Measurements from ENCODE around the gene CACNA1S.

Gene CACNA1S

DNA sequence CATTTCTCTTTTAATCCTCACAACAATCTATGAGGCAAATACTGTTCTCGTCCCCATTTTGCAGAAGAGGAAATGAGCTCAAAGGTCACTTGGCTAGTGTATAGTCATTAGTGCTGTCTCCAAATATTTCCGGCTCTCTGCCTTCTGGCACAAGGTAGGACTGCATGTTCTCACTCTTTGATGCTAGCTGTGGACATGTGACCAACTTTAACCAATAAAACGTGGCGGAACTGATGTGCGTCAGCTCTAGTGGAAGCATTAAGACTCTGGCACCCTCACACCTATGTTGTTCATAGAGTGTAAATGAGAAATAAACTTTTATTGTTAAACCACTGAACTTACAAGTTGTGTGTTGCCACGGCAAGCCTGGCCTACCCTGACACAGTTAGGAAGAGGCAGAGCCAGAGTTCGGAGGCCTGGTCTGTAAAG lies 83.8 kb downstream of the CACNA1S start:
- Histone ChIP-seq H3K4me1 (ENCODE audit: control insufficient read depth in 2 of 2, insufficient read depth in 1 of 2, low read depth in 1 of 2, low read length in 2 of 2) (peaks cover 8 to 19% of the 10 kb centered on the region in 2 donors), H2AK5ac (ENCODE audit: low read depth, low read length) (no peak overlapping the region), H3K14ac (ENCODE audit: low read length) (no peak overlapping the region), H2BK15ac (ENCODE audit: low read length) (no peak overlapping the region), H3K4me3 (ENCODE audit: low read length in 2 of 2) (no peak overlapping the region), H3K23ac (ENCODE audit: low read depth, low read length, poor library complexity) (no peak overlapping the region), H3K27ac (replicated peaks; ENCODE audit: low read length) (no peak overlapping the region), H4K8ac (ENCODE audit: low read depth, low read length) (no peak overlapping the region), H2AFZ (ENCODE audit: low read length) (no peak overlapping the region), H3K4ac (ENCODE audit: low read length) (no peak overlapping the region), H2BK5ac (ENCODE audit: low read length) (no peak overlapping the region), H3K36me3 (replicated peaks in 1 of 2; ENCODE audit: control insufficient read depth in 2 of 2, insufficient read depth in 2 of 2, low read length in 2 of 2) (no peaks in the 10 kb centered on the region), H4K91ac (ENCODE audit: low read depth, low read length, poor library complexity) (no peak overlapping the region), H3K9ac (ENCODE audit: low read depth, low read length, poor library complexity) (no peak overlapping the region), H3K18ac (ENCODE audit: low read length) (no peak overlapping the region), H3K27me3 (ENCODE audit: control insufficient read depth in 3 of 3, insufficient read depth in 3 of 3, low read depth in 1 of 3, low read length in 3 of 3) (no peaks in the 10 kb centered on the region), H3K4me2 (ENCODE audit: insufficient read depth, low read length, poor library complexity, severe bottlenecking) (no peak overlapping the region), H3K9me3 (replicated peaks in 1 of 2; ENCODE audit: control insufficient read depth in 2 of 2, insufficient read depth in 1 of 2, low read depth in 1 of 2, low read length in 2 of 2) (no peaks in the 10 kb centered on the region), H2BK120ac (ENCODE audit: low read depth, low read length) (no peak overlapping the region), H3K79me1 (ENCODE audit: low read depth, low read length) (no peaks in the 10 kb centered on the region), H2BK12ac (ENCODE audit: low read length) (no peak overlapping the region)
- no peak for DNase-seq (ENCODE audit: low spot score)
- WGBS, 2 donors (ENCODE audit: extremely low coverage in 2 of 2, insufficient read length in 2 of 2, insufficient replicate concordance in 1 of 2), result no CpG with 5 or more reads among the region's 7 CpGs

DNA sequence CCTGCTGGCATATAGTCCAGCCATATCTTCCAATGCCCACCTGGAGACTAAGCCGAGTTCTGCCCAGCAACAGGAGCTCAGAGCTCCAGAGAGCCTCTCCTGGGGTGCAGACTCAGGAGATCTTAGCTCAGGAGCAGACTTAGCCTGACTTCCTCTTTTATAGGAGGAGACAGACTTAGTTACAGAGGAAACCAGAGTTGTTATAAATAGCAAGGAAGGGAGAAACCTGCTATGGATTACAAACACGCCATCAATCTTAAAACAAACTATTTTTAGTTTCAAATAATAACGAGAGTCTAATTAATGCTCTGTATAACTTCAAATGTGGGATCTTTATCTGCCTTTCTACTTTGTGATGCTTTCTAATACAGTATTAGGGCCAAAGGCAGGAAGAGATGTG lies 85.4 kb downstream of the CACNA1S start:
- no peak overlapping the region for H4K8ac ChIP-seq (ENCODE audit: low read depth, low read length)
- H4K91ac ChIP-seq (ENCODE audit: low read depth, low read length, poor library complexity), result no peak overlapping the region
- no CpG with 5 or more reads among the region's 3 CpGs for WGBS, 2 donors (ENCODE audit: extremely low coverage in 2 of 2, insufficient read length in 2 of 2, insufficient replicate concordance in 1 of 2)
- H2AK5ac ChIP-seq (ENCODE audit: low read depth, low read length), result no peak overlapping the region
- no peak overlapping the region for H3K23ac ChIP-seq (ENCODE audit: low read depth, low read length, poor library complexity)
- H3K18ac ChIP-seq (ENCODE audit: low read length), result no peak overlapping the region
- H3K79me1 ChIP-seq (ENCODE audit: low read depth, low read length), result no peaks in the 10 kb centered on the region
- no peak overlapping the region for H3K4ac ChIP-seq (ENCODE audit: low read length)
- H3K4me3 ChIP-seq (ENCODE audit: low read length in 2 of 2), result no peak overlapping the region
- H3K27me3 ChIP-seq (ENCODE audit: control insufficient read depth in 3 of 3, insufficient read depth in 3 of 3, low read depth in 1 of 3, low read length in 3 of 3), result peaks cover 0 to 6% (median 0%) of the 10 kb centered on the region in 3 experiments
- no peak overlapping the region for H2BK15ac ChIP-seq (ENCODE audit: low read length)
- no peak overlapping the region for H2BK12ac ChIP-seq (ENCODE audit: low read length)
- H3K9ac ChIP-seq (ENCODE audit: low read depth, low read length, poor library complexity), result no peak overlapping the region
- peaks cover 17 to 25% of the 10 kb centered on the region in 2 donors for H3K4me1 ChIP-seq (ENCODE audit: control insufficient read depth in 2 of 2, insufficient read depth in 1 of 2, low read depth in 1 of 2, low read length in 2 of 2)
- no peak overlapping the region for H3K27ac ChIP-seq (replicated peaks; ENCODE audit: low read length)
- DNase-seq (ENCODE audit: low spot score), result no peak
- no peak overlapping the region for H3K4me2 ChIP-seq (ENCODE audit: insufficient read depth, low read length, poor library complexity, severe bottlenecking)
- no peaks in the 10 kb centered on the region for H3K36me3 ChIP-seq (replicated peaks in 1 of 2; ENCODE audit: control insufficient read depth in 2 of 2, insufficient read depth in 2 of 2, low read length in 2 of 2)
- H2BK5ac ChIP-seq (ENCODE audit: low read length), result no peak overlapping the region
- H3K14ac ChIP-seq (ENCODE audit: low read length), result no peak overlapping the region
- no peaks in the 10 kb centered on the region for H3K9me3 ChIP-seq (replicated peaks in 1 of 2; ENCODE audit: control insufficient read depth in 2 of 2, insufficient read depth in 1 of 2, low read depth in 1 of 2, low read length in 2 of 2)
- H2BK120ac ChIP-seq (ENCODE audit: low read depth, low read length), result no peak overlapping the region
- no peak overlapping the region for H2AFZ ChIP-seq (ENCODE audit: low read length)

DNA sequence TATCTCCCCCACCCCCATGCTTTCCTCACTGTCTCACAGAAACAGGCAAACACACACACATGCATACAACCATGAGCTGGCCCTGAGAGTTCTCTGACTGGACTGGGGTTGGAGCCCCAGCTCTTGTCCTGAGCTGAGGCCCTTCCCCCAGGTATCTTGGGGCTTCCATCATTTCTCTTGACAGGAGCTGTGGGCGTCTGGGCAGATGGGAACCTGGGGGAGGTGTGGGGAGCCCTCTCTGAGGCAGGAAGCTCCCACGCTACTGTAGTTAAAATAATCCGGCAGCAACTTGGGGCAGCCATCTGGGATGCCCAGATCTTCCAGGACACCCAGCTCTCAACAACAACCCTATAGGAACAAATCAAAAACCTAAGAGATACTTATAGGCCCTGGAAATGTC lies 86.0 kb downstream of the CACNA1S start:
- Histone ChIP-seq H3K9me3 (replicated peaks in 1 of 2; ENCODE audit: control insufficient read depth in 2 of 2, insufficient read depth in 1 of 2, low read depth in 1 of 2, low read length in 2 of 2) (no peaks in the 10 kb centered on the region), H3K4me1 (ENCODE audit: control insufficient read depth in 2 of 2, insufficient read depth in 1 of 2, low read depth in 1 of 2, low read length in 2 of 2) (peaks cover 23 to 31% of the 10 kb centered on the region in 2 donors), H4K91ac (ENCODE audit: low read depth, low read length, poor library complexity) (no peak overlapping the region), H2BK5ac (ENCODE audit: low read length) (no peak overlapping the region), H3K27ac (replicated peaks; ENCODE audit: low read length) (no peak overlapping the region), H3K14ac (ENCODE audit: low read length) (no peak overlapping the region), H3K4me3 (ENCODE audit: low read length in 2 of 2) (no peak overlapping the region), H3K9ac (ENCODE audit: low read depth, low read length, poor library complexity) (no peak overlapping the region), H4K8ac (ENCODE audit: low read depth, low read length) (no peak overlapping the region), H3K4me2 (ENCODE audit: insufficient read depth, low read length, poor library complexity, severe bottlenecking) (no peak overlapping the region), H3K36me3 (replicated peaks in 1 of 2; ENCODE audit: control insufficient read depth in 2 of 2, insufficient read depth in 2 of 2, low read length in 2 of 2) (no peaks in the 10 kb centered on the region), H3K27me3 (ENCODE audit: control insufficient read depth in 3 of 3, insufficient read depth in 3 of 3, low read depth in 1 of 3, low read length in 3 of 3) (peaks cover 0 to 6% (median 0%) of the 10 kb centered on the region in 3 experiments), H2BK120ac (ENCODE audit: low read depth, low read length) (no peak overlapping the region), H2AK5ac (ENCODE audit: low read depth, low read length) (no peak overlapping the region), H3K18ac (ENCODE audit: low read length) (no peak overlapping the region), H3K23ac (ENCODE audit: low read depth, low read length, poor library complexity) (no peak overlapping the region), H3K4ac (ENCODE audit: low read length) (no peak overlapping the region), H2BK12ac (ENCODE audit: low read length) (no peak overlapping the region), H2AFZ (ENCODE audit: low read length) (no peak overlapping the region), H2BK15ac (ENCODE audit: low read length) (no peak overlapping the region), H3K79me1 (ENCODE audit: low read depth, low read length) (no peaks in the 10 kb centered on the region)
- no peak for DNase-seq (ENCODE audit: low spot score)
- no CpG with 5 or more reads among the region's 3 CpGs for whole genome bisulfite sequencing, 2 donors (ENCODE audit: extremely low coverage in 2 of 2, insufficient read length in 2 of 2, insufficient replicate concordance in 1 of 2)

DNA sequence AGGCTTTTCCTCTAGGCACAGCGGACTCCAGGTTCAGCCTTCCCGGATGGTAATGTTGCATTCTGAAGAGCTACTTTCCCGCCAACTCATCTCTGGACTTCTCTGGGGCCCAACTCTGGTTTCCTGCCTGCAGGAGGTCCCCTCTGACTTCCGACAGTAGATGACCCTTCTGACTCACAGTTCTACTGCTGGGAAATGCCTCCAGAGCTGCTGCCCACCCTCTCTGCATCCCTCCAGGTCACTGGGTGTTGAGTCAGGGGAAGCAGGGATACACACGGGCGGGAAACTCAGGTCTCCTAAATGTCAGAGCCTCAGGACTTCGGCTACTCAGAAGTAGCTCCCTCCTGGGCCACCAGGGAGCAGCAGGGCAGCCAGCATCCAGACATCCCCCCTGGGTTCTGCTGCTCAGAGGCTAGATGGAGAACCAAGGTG lies 86.6 kb downstream of the CACNA1S start:
- no peak for DNase-seq (ENCODE audit: low spot score)
- H3K9me3 ChIP-seq (replicated peaks in 1 of 2; ENCODE audit: control insufficient read depth in 2 of 2, insufficient read depth in 1 of 2, low read depth in 1 of 2, low read length in 2 of 2), result no peaks in the 10 kb centered on the region
- H3K36me3 ChIP-seq (replicated peaks in 1 of 2; ENCODE audit: control insufficient read depth in 2 of 2, insufficient read depth in 2 of 2, low read length in 2 of 2), result no peaks in the 10 kb centered on the region
- no peak overlapping the region for H4K91ac ChIP-seq (ENCODE audit: low read depth, low read length, poor library complexity)
- no peak overlapping the region for H2BK12ac ChIP-seq (ENCODE audit: low read length)
- no peak overlapping the region for H3K23ac ChIP-seq (ENCODE audit: low read depth, low read length, poor library complexity)
- no peak overlapping the region for H3K4me3 ChIP-seq (ENCODE audit: low read length in 2 of 2)
- no peak overlapping the region for H3K18ac ChIP-seq (ENCODE audit: low read length)
- no peaks in the 10 kb centered on the region for H3K79me1 ChIP-seq (ENCODE audit: low read depth, low read length)
- peaks cover 26 to 37% of the 10 kb centered on the region in 2 donors for H3K4me1 ChIP-seq (ENCODE audit: control insufficient read depth in 2 of 2, insufficient read depth in 1 of 2, low read depth in 1 of 2, low read length in 2 of 2)
- H2AK5ac ChIP-seq (ENCODE audit: low read depth, low read length), result no peak overlapping the region
- no peak overlapping the region for H4K8ac ChIP-seq (ENCODE audit: low read depth, low read length)
- H2AFZ ChIP-seq (ENCODE audit: low read length), result no peak overlapping the region
- no peak overlapping the region for H3K4ac ChIP-seq (ENCODE audit: low read length)
- H2BK15ac ChIP-seq (ENCODE audit: low read length), result no peak overlapping the region
- H2BK5ac ChIP-seq (ENCODE audit: low read length), result no peak overlapping the region
- H3K4me2 ChIP-seq (ENCODE audit: insufficient read depth, low read length, poor library complexity, severe bottlenecking), result no peak overlapping the region
- WGBS, 2 donors (ENCODE audit: extremely low coverage in 2 of 2, insufficient read length in 2 of 2, insufficient replicate concordance in 1 of 2), result no CpG with 5 or more reads among the region's 7 CpGs
- peaks cover 0 to 6% (median 0%) of the 10 kb centered on the region in 3 experiments for H3K27me3 ChIP-seq (ENCODE audit: control insufficient read depth in 3 of 3, insufficient read depth in 3 of 3, low read depth in 1 of 3, low read length in 3 of 3)
- H2BK120ac ChIP-seq (ENCODE audit: low read depth, low read length), result no peak overlapping the region
- H3K14ac ChIP-seq (ENCODE audit: low read length), result no peak overlapping the region
- H3K9ac ChIP-seq (ENCODE audit: low read depth, low read length, poor library complexity), result no peak overlapping the region
- no peak overlapping the region for H3K27ac ChIP-seq (replicated peaks; ENCODE audit: low read length)

Measured in neuronal stem cell (in vitro differentiated cells).